Keratinocyte (primary cell): ENCODE results near the gene EPHB1. TPM values are rescaled to one million over a fixed set of nuclear protein-coding genes. Genes with fewer than 3 reads are reported as not detected.

Source experiments
- DNase-seq: peaks from one replicate; pipeline ENCODE4 v3.0.0-alpha.2; 2011; ENCODE audit warnings: low read depth, missing footprints, low spot score
- FAIRE-seq: peaks from 2 replicates; lab custom pipeline; 2011; peaks lifted over from hg19 to GRCh38; lab: Jason Lieb, UNC
- H2AFZ ChIP-seq: 2 replicates; pipeline ENCODE4 v1.6.0; 2012; ENCODE audit warnings: low read length, control low read depth, inconsistent platforms; ENCODE audit not compliant: control insufficient read depth
- H3K27ac ChIP-seq: 2 replicates; pipeline ENCODE4 v1.5.1; 2011; ENCODE audit warnings: low read length; ENCODE audit not compliant: control insufficient read depth, insufficient read depth
- H3K27me3 ChIP-seq: 3 replicates; pipeline ENCODE4 v1.6.0; 2011; ENCODE audit warnings: low read length; ENCODE audit not compliant: control insufficient read depth, insufficient read depth; ENCODE audit errors: extremely low read depth
- H3K36me3 ChIP-seq, 2 experiments: 2 replicates in 1 of 2; 3 replicates in 1 of 2; pipeline ENCODE4 v1.5.1; 2011; ENCODE audit warnings: low read length in 2 of 2, mild to moderate bottlenecking in 1 of 2; ENCODE audit not compliant: control insufficient read depth in 2 of 2, insufficient read depth in 2 of 2; ENCODE audit errors: extremely low read depth in 1 of 2
- H3K4me1 ChIP-seq: 3 replicates; pipeline ENCODE4 v1.5.1; 2011; ENCODE audit warnings: low read length; ENCODE audit not compliant: control insufficient read depth, insufficient read depth; ENCODE audit errors: extremely low read depth
- H3K4me2 ChIP-seq: 3 replicates; pipeline ENCODE4 v1.6.0; 2011; ENCODE audit warnings: low read depth, low read length; ENCODE audit not compliant: control insufficient read depth, insufficient read depth; ENCODE audit errors: extremely low read depth
- H3K4me3 ChIP-seq, 3 experiments: fragments of 200-600 bp in 1 of 3; sonication (generic) in 1 of 3; 2 replicates in 2 of 3; 3 replicates in 1 of 3; pipeline ENCODE4 v1.5.1; 2011 to 2016; ENCODE audit warnings: low read length in 3 of 3, mild to moderate bottlenecking in 3 of 3, control low read depth in 2 of 3, inconsistent platforms in 1 of 3, low read depth in 1 of 3, mixed read lengths in 1 of 3, mixed run types in 1 of 3, moderate library complexity in 1 of 3; ENCODE audit not compliant: control insufficient read depth in 2 of 3, insufficient read depth in 2 of 3; ENCODE audit errors: extremely low read depth in 1 of 3
- H3K79me2 ChIP-seq: 2 replicates; pipeline ENCODE4 v1.6.0; 2012; ENCODE audit warnings: low read length; ENCODE audit not compliant: control insufficient read depth, insufficient read depth
- H3K9ac ChIP-seq: 3 replicates; pipeline ENCODE4 v1.6.0; 2011; ENCODE audit warnings: low read length; ENCODE audit not compliant: control insufficient read depth, insufficient read depth; ENCODE audit errors: extremely low read depth
- H3K9me1 ChIP-seq: 3 replicates; pipeline ENCODE4 v1.6.0; 2011; ENCODE audit warnings: low read length; ENCODE audit not compliant: control insufficient read depth, insufficient read depth; ENCODE audit errors: extremely low read depth
- H3K9me3 ChIP-seq: 2 replicates; pipeline ENCODE4 v1.5.1; 2012; ENCODE audit warnings: low read depth, low read length; ENCODE audit not compliant: control insufficient read depth
- H4K20me1 ChIP-seq: 3 replicates; pipeline ENCODE4 v1.6.0; 2011; ENCODE audit warnings: low read length; ENCODE audit not compliant: control insufficient read depth, insufficient read depth; ENCODE audit errors: extremely low read depth
- EZH2 ChIP-seq: IDR thresholded peaks from one replicate; pipeline ENCODE4 v1.6.1; 2012; ENCODE audit warnings: inconsistent platforms, mild to moderate bottlenecking, low read length, moderate library complexity
- dilution Hi-C: fragments of 300-500 bp; cut with MboI; formaldehyde crosslinking; loops from one replicate; pipeline ENCODE4 v1.7.0; 2020; ENCODE audit warnings: low sequenced_read_pairs; ENCODE audit not compliant: extremely low pct_ligation_motif_present
- polyA plus RNA-seq, 5 experiments: library from polyadenylated mRNA; depleted of rRNA in 3 of 5; stranded (reverse) in 3 of 5; stranded (forward) in 1 of 5; unstranded in 1 of 5; fragments of >200 nt; gene quantifications; 1 replicate in 1 of 5; 2 replicates in 3 of 5; 3 replicates in 1 of 5; pipeline versions ENCODE4 v1.2.1 to v1.2.3, GENCODE V29; 2011 to 2012; ENCODE audit warnings: missing spikeins in 2 of 5, low read depth in 1 of 5, low replicate concordance in 1 of 5
- TF ChIP-seq, protein P1 (sequence below), 3 experiments: IDR thresholded peaks in 1 of 3; conservative IDR thresholded peaks in 1 of 3; optimal IDR thresholded peaks in 1 of 3; 2 replicates in 2 of 3; 3 replicates in 1 of 3; pipeline versions ENCODE3 to v1.5.1; 2011; ENCODE audit warnings: low read length in 3 of 3, mild to moderate bottlenecking in 3 of 3, moderate library complexity in 2 of 3, control low read depth in 1 of 3, inconsistent platforms in 1 of 3; ENCODE audit not compliant: insufficient read depth in 2 of 3; ENCODE audit errors: extremely low read depth in 1 of 3

EPHB1 gene
- polyA plus RNA-seq, 1 donor (not counting 4 experiments of a cell fraction or from before 2014, with no cell fraction given): 0.01 TPM

DNA sequence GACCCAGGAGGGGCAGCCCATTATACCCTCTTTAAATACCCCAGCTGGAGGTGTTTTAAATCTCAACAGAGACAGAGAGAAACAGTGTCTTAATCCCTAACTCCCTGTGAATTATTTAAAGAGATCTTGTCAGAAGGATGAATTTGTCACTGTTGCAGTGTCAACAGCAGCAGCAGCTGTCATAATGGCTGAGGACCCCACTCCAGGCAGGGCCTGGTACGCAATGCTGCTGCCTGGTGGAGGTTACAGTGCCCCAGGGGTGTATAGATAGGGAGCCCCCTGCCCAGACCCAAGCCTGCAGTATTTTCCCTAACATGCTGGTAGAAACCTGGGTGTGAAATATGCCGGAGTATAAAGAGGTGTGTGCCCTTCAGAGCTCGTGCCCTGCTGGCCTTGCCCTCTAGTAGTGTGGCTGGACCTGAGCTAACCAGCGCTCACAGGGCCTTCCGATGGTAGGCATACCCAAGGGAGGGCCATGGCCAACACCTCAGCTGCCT, 143.0 kb downstream of the EPHB1 start:
- Histone ChIP-seq H3K79me2 (no peaks in the 10 kb centered on the region), H3K9ac (no peak overlapping the region), H3K36me3 (no peaks in the 10 kb centered on the region), H4K20me1 (no peaks in the 10 kb centered on the region), H3K9me1 (no peaks in the 10 kb centered on the region), H3K9me3 (no peaks in the 10 kb centered on the region), H3K4me2 (no peak overlapping the region), H3K4me1 (no peaks in the 10 kb centered on the region), H3K27ac (no peak overlapping the region), H3K27me3 (no peaks in the 10 kb centered on the region), H2AFZ (no peak overlapping the region), H3K4me3 (no peak overlapping the region)
- no peak for FAIRE-seq
- DNase-seq: no peak
- dilution Hi-C loops: no loop called here
- TF ChIP-seq EZH2: no peak
- TF ChIP-seq, protein P1, sequence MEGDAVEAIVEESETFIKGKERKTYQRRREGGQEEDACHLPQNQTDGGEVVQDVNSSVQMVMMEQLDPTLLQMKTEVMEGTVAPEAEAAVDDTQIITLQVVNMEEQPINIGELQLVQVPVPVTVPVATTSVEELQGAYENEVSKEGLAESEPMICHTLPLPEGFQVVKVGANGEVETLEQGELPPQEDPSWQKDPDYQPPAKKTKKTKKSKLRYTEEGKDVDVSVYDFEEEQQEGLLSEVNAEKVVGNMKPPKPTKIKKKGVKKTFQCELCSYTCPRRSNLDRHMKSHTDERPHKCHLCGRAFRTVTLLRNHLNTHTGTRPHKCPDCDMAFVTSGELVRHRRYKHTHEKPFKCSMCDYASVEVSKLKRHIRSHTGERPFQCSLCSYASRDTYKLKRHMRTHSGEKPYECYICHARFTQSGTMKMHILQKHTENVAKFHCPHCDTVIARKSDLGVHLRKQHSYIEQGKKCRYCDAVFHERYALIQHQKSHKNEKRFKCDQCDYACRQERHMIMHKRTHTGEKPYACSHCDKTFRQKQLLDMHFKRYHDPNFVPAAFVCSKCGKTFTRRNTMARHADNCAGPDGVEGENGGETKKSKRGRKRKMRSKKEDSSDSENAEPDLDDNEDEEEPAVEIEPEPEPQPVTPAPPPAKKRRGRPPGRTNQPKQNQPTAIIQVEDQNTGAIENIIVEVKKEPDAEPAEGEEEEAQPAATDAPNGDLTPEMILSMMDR (optimal IDR thresholded peaks at IDR 0.05 in 1 of 3, IDR thresholded peaks at IDR 0.05 in 1 of 3, conservative IDR thresholded peaks at IDR 0.05 in 1 of 3; ENCODE audit: extremely low read depth in 1 of 3, insufficient read depth in 2 of 3, low read length in 3 of 3): no peak

DNA sequence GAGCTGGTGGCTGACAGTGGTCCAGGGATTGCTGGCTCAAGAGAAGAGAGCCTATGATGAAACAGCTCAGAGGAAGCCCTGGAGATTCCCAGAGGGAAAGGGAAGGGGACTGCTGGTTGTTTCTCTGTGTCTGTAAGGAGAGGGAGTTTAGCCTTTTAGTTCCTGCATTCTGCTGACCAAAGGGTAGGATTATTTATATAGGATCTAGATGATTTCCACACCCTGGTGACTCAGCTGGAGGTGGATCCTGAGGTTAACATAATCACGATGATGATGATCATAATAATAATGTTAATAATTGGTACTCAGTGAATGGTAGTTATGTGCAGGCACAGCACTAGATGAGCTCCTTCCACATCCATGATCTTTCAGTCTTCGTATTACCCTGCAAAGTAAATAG, 144.9 kb downstream of the EPHB1 start:
- Histone ChIP-seq H4K20me1 (no peaks in the 10 kb centered on the region), H3K4me2 (no peak overlapping the region), H3K9me3 (no peaks in the 10 kb centered on the region), H3K36me3 (no peaks in the 10 kb centered on the region), H3K4me3 (no peak overlapping the region), H3K79me2 (no peaks in the 10 kb centered on the region), H2AFZ (no peak overlapping the region), H3K4me1 (no peaks in the 10 kb centered on the region), H3K9ac (no peak overlapping the region), H3K27ac (no peak overlapping the region), H3K9me1 (no peaks in the 10 kb centered on the region), H3K27me3 (no peaks in the 10 kb centered on the region)
- dilution Hi-C loops: no loop called here
- TF ChIP-seq EZH2: no peak
- TF ChIP-seq, protein P1 (optimal IDR thresholded peaks at IDR 0.05 in 1 of 3, IDR thresholded peaks at IDR 0.05 in 1 of 3, conservative IDR thresholded peaks at IDR 0.05 in 1 of 3; ENCODE audit: extremely low read depth in 1 of 3, insufficient read depth in 2 of 3, low read length in 3 of 3): no peak
- no peak for FAIRE-seq
- no peak for DNase-seq
